Measurements from ENCODE around the gene SEPTIN14. TPM values are rescaled to one million over a fixed set of nuclear protein-coding genes. Genes with fewer than 3 reads are reported as not detected.

Gene SEPTIN14
- total and polyA plus RNA-seq, 2 of the 4 experiments (the other 2 are of a cell fraction): not detected

GRCh38 chr7:55873765-55874164 lies 11.2 kb upstream of the SEPTIN14 start:
- POLR2A ChIA-PET (ENCODE audit: unreplicated experiment): no interaction called here
- H2BK15ac ChIP-seq (ENCODE audit: low read depth, low read length): no peak overlapping the region

More at GRCh38 chr7:55873765-55874164, 11.2 kb upstream of the SEPTIN14 start:
- H2BK20ac ChIP-seq (ENCODE audit: low read depth, low read length): no peak overlapping the region
- DNase-seq: no peak
- intact Hi-C loops (cut with micrococcal nuclease) (no loop called here), in situ Hi-C loops (cut with MboI; ENCODE audit: low sequenced_read_pairs) (no loop called here), dilution Hi-C loops (cut with HindIII; ENCODE audit: low sequenced_read_pairs, unreplicated experiment) (no loop called here)
- ATAC-seq (ENCODE audit: low read depth): no peak
- no peaks in the 10 kb centered on the region for H3K27me3 ChIP-seq (ENCODE audit: control insufficient read depth, insufficient read depth, low read length)
- H3K23ac ChIP-seq (ENCODE audit: low read depth, low read length): no peak overlapping the region
- 41% methylated on average over 3 of the region's 3 CpGs; no CpG with 5 or more reads in 1 of the 2 experiments for WGBS, 2 experiments (ENCODE audit: extremely low coverage in 2 of 2, insufficient read length in 1 of 2)
- no peak overlapping the region for H4K8ac ChIP-seq (ENCODE audit: low read depth in 2 of 2, low read length in 2 of 2)
- no peak overlapping the region for H2BK120ac ChIP-seq (ENCODE audit: low read depth, low read length)
- H3K9me1 ChIP-seq (ENCODE audit: insufficient read depth, low read length): no peaks in the 10 kb centered on the region
- no peak overlapping the region for H2BK5ac ChIP-seq (ENCODE audit: low read depth, low read length, poor library complexity, severe bottlenecking)
- no peak overlapping the region for H4K5ac ChIP-seq (ENCODE audit: low read depth, low read length)
- H3K79me1 ChIP-seq (ENCODE audit: low read depth in 1 of 2, low read length in 2 of 2): no peaks in the 10 kb centered on the region
- H4K91ac ChIP-seq (ENCODE audit: insufficient read depth, low read depth, low read length): no peak overlapping the region
- no peak overlapping the region for H3K14ac ChIP-seq (replicated peaks; ENCODE audit: low read depth, low read length)
- H2AK5ac ChIP-seq (ENCODE audit: low read depth, low read length): no peak overlapping the region
- no peak overlapping the region for H3K9ac ChIP-seq (ENCODE audit: low read depth, low read length)
- no peak overlapping the region for H2AK9ac ChIP-seq (replicated peaks; ENCODE audit: low read depth, low read length, poor library complexity)
- no peak overlapping the region for H2AFZ ChIP-seq (replicated peaks; ENCODE audit: low read length, poor library complexity)
- no peak overlapping the region for H3K27ac ChIP-seq (ENCODE audit: insufficient read depth, low read length)
- TF ChIP-seq POLR2A (IDR thresholded peaks at IDR 0.05; ENCODE audit: low read depth, low read length) (no peak), BHLHE40 (IDR thresholded peaks at IDR 0.05; ENCODE audit: low read depth, low read length) (no peak)
- no peak overlapping the region for H3K4ac ChIP-seq (ENCODE audit: low read depth, low read length)
- BruUV-seq (replicated peaks): no TSS peak
- no peak overlapping the region for H3K4me3 ChIP-seq (ENCODE audit: insufficient read depth, low read depth, low read length)
- H3K36me3 ChIP-seq (ENCODE audit: control insufficient read depth, insufficient read depth, low read length): no peaks in the 10 kb centered on the region
- H3K4me1 ChIP-seq (ENCODE audit: control insufficient read depth, insufficient read depth, low read length): no peaks in the 10 kb centered on the region
- H3K9me3 ChIP-seq (ENCODE audit: control insufficient read depth, insufficient read depth, low read length): no peaks in the 10 kb centered on the region
- H3K4me2 ChIP-seq (ENCODE audit: low read depth, low read length): no peak overlapping the region
- CTCF ChIA-PET: no interaction called here
- no peaks in the 10 kb centered on the region for H4K20me1 ChIP-seq (ENCODE audit: insufficient read depth, low read length)
- H3K18ac ChIP-seq (ENCODE audit: low read depth, low read length): no peak overlapping the region
- H3K56ac ChIP-seq (ENCODE audit: extremely low read depth, insufficient read depth, low read length): no peak overlapping the region
